Nephron (organoid): Measurements from ENCODE around the gene PEX12.

Experiments used
- H3K27ac Mint-ChIP-seq, 3 experiments: 2 replicates each; pipeline ENCODE4 v1.8.0; 2020; ENCODE audit warnings: mixed read lengths in 3 of 3, mild to moderate bottlenecking in 2 of 3, moderate library complexity in 1 of 3
- H3K27me3 Mint-ChIP-seq: 2 replicates; pipeline ENCODE4 v1.8.0; 2021; ENCODE audit warnings: low read depth, mild to moderate bottlenecking, moderate library complexity, mixed read lengths
- H3K36me3 Mint-ChIP-seq: 2 replicates; pipeline ENCODE4 v1.8.0; 2020; ENCODE audit warnings: low read depth, mixed read lengths
- H3K4me1 Mint-ChIP-seq: 2 replicates; pipeline ENCODE4 v1.8.0; 2020; ENCODE audit warnings: mixed read lengths
- H3K4me3 Mint-ChIP-seq, 3 experiments: 2 replicates each; pipeline ENCODE4 v1.8.0; 2020; ENCODE audit warnings: mild to moderate bottlenecking in 3 of 3, mixed read lengths in 3 of 3, moderate library complexity in 2 of 3
- H3K9me3 Mint-ChIP-seq: 2 replicates; pipeline ENCODE4 v1.8.0; 2020; ENCODE audit warnings: mixed read lengths
- TF ChIP-seq, protein P1 (sequence below), 3 experiments: fragments of 200-600 bp; sonication (generic); IDR thresholded peaks; one replicate each; pipeline ENCODE4 v1.5.0; 2021; ENCODE audit warnings: antibody characterized with exemption in 3 of 3; ENCODE audit not compliant: unreplicated experiment in 3 of 3

PEX12 gene

DNA sequence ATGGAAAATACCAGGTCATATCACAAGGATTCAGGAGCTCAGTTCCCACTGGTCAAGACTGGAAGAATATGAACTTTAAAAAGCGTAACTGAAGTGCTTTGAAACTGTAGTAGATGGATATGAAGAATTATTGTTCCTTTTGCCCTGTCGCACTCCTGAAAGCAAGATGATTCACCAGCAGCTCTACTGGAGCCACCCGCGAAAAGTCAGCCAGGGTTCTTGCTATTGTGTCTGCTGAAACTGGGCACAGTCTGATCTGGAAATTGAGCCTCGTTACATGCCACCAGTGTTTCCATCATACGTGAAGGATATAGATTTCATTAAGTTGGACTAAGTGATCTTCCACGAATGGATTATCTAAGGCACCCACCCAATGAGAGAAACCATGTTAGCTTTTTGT is 25.3 kb upstream of the PEX12 start:
- no peaks in the 10 kb centered on the region for H3K4me1 Mint-ChIP-seq
- H3K4me3 Mint-ChIP-seq, result no peak overlapping the region
- H3K9me3 Mint-ChIP-seq, result no peaks in the 10 kb centered on the region
- H3K27ac Mint-ChIP-seq, result no peak overlapping the region
- H3K27me3 Mint-ChIP-seq, result no peaks in the 10 kb centered on the region
- peaks cover 59% of the 10 kb centered on the region for H3K36me3 Mint-ChIP-seq
- TF ChIP-seq, protein P1, sequence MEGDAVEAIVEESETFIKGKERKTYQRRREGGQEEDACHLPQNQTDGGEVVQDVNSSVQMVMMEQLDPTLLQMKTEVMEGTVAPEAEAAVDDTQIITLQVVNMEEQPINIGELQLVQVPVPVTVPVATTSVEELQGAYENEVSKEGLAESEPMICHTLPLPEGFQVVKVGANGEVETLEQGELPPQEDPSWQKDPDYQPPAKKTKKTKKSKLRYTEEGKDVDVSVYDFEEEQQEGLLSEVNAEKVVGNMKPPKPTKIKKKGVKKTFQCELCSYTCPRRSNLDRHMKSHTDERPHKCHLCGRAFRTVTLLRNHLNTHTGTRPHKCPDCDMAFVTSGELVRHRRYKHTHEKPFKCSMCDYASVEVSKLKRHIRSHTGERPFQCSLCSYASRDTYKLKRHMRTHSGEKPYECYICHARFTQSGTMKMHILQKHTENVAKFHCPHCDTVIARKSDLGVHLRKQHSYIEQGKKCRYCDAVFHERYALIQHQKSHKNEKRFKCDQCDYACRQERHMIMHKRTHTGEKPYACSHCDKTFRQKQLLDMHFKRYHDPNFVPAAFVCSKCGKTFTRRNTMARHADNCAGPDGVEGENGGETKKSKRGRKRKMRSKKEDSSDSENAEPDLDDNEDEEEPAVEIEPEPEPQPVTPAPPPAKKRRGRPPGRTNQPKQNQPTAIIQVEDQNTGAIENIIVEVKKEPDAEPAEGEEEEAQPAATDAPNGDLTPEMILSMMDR (IDR thresholded peaks at IDR 0.05; ENCODE audit: unreplicated experiment in 3 of 3), result no peak

DNA sequence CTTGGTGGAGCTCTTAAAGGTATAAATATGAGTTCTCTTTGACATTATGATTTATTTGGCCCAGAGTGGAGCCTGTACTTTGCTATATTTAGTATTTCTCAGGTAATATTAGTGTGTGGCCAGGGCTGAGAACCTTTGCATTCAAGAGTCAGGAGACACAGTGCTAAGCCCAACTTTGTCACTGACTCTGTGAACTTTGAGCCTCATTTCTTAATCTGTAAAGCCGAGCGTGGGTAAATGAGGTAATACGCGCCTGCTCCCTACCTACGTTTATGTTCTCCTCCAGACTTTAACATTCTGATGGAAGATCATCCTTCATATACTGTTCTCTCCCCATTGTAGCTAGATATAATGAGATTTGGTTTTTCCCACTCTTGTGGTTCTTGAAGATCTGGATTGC is 19.2 kb upstream of the PEX12 start:
- no peak overlapping the region for H3K27ac Mint-ChIP-seq
- no peaks in the 10 kb centered on the region for H3K27me3 Mint-ChIP-seq
- TF ChIP-seq, protein P1 (IDR thresholded peaks at IDR 0.05; ENCODE audit: unreplicated experiment in 3 of 3), result no peak
- peaks cover 56% of the 10 kb centered on the region for H3K36me3 Mint-ChIP-seq
- no peaks in the 10 kb centered on the region for H3K4me1 Mint-ChIP-seq
- no peaks in the 10 kb centered on the region for H3K9me3 Mint-ChIP-seq
- H3K4me3 Mint-ChIP-seq, result no peak overlapping the region

DNA sequence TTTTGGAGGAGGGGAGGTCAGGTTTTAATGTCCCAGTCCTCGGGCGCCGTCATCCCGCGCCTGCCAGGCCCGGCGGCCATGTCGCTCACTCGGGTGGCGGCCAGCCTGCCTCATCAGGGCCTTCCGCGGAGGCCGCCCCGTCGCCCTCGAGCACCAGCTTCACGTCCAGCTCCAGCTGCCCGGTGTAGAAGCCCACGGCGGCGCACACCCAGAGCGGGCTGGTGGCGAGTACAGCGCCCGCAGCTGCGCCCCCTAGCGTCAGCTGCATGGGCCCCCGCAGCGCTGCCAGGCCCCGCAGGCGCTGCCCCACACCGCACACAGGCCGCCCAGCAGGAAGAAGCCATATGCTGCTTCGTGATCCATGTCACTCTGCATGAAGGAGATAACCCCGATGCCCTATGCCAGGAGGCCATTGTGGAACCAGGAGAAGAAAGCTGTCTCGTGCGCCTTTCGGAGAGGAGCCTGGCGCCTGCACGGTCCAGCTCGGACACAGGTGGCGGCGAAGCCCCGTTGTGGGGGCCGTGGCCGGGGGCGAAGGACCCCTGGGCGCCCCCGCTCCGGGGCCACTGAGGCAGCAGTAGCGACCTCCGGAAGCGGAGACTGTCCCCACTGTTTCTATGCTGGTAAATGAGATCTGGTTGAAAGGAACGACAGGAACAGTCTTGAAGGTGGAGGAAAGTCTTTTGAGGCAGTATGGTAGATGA is 18.3 kb upstream of the PEX12 start:
- peaks cover 51% of the 10 kb centered on the region for H3K36me3 Mint-ChIP-seq
- no peaks in the 10 kb centered on the region for H3K4me1 Mint-ChIP-seq
- TF ChIP-seq, protein P1 (IDR thresholded peaks at IDR 0.05; ENCODE audit: unreplicated experiment in 3 of 3), result no peak
- H3K27me3 Mint-ChIP-seq, result no peaks in the 10 kb centered on the region
- H3K4me3 Mint-ChIP-seq, result no peak overlapping the region
- H3K9me3 Mint-ChIP-seq, result no peaks in the 10 kb centered on the region
- no peak overlapping the region for H3K27ac Mint-ChIP-seq

DNA sequence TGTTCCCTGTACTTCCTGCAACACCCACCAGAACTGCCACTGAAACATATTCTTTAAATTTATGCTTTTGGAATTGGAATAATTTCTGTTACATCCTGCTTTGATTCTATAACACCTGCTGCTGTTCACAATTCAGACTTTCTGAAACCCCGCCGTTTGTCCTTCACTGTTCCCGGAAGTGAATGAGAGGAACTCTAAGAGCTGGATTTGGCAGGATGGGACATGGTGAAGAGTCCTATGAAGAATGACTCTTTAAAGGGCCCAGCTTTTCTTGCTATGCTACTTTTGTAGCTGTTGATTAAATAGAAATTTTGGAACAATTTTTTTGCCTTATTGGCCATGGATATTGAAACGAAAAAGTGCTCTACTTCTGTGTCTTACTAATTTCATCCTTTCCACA is 17.7 kb upstream of the PEX12 start:
- Mint-ChIP-seq H3K4me3 (no peak overlapping the region), H3K36me3 (peaks cover 51% of the 10 kb centered on the region), H3K9me3 (no peaks in the 10 kb centered on the region), H3K27me3 (no peaks in the 10 kb centered on the region), H3K4me1 (no peaks in the 10 kb centered on the region), H3K27ac (no peak overlapping the region)
- TF ChIP-seq, protein P1 (IDR thresholded peaks at IDR 0.05; ENCODE audit: unreplicated experiment in 3 of 3), result no peak

DNA sequence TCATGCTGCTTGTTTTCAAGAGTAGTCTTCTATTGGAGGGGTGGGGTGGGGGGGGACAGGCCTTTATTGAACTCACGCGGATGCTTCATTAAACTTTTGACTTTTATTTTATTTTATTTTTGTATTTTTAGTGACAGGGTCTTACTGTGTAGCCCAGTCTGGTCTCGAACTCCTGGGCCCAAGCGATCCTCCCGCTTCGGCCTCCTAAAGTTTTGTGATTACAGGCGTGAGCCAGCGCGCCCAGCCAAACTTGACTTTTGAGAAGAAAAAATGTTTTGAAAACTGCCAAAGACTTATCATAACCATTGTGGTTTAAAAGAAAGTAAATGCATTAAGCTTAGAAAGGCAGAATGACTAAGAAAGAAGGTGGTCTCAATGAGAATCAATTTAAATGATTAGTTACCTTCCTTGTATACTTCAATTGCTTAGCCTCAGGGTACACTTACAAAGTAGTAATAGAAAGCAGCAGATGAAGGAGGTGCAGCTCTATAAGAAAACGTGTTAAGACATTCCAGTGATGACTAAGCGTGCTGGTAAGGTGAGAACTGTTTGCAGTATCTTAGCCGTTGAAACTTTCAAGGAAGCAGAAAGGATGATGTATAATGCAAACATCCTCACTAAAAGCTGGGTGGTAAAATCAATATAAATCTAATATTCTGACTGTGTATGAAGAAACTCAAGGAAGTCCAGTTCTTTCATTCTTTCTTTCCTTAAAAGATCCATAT is 10.0 kb upstream of the PEX12 start:
- peaks cover 35% of the 10 kb centered on the region for H3K4me1 Mint-ChIP-seq
- TF ChIP-seq, protein P1 (IDR thresholded peaks at IDR 0.05; ENCODE audit: unreplicated experiment in 3 of 3), result no peak
- peak overlapping the region; percentile 42 to 97 (median 87) for H3K27ac Mint-ChIP-seq
- H3K4me3 Mint-ChIP-seq, result peak overlapping the region; percentile 92 to 96 (median 95)
- no peaks in the 10 kb centered on the region for H3K36me3 Mint-ChIP-seq
- no peaks in the 10 kb centered on the region for H3K9me3 Mint-ChIP-seq
- H3K27me3 Mint-ChIP-seq, result peaks cover 4% of the 10 kb centered on the region
